ENCODE results near the gene ID2. TPM values are rescaled to one million over a fixed set of nuclear protein-coding genes. Genes with fewer than 3 reads are reported as not detected.

The ID2 gene
- total and polyA plus RNA-seq, 2 of the 13 experiments (the other 11 are each of a cell fraction or from before 2014, with no cell fraction given), result 214 to 719 TPM

DNA sequence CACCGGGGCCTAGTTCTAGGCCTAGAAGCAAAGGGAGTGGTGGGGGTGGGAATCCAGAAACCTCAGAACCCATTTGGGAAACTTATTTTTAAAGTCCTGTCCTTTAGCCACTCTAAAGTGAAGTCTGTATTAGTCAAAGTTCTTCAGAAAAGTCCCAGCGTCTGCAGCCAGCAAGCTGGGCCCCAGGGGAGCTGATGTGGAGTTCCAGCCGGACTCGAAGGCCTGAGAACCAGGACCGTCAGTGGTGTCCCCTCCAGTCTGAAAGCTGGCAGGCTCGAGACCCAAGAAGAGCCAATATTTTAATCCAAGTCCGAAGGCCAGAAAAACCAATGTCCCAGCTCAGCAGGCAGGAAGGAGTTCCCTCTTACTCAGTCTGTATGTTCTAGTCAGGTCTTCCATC is 32.4 kb downstream of the ID2 start:
- no peaks in the 10 kb centered on the region for H3K79me2 ChIP-seq (ENCODE audit: insufficient read depth, low read length)
- H3K4me1 ChIP-seq (ENCODE audit: insufficient read depth, low read length), result no peaks in the 10 kb centered on the region
- no peak overlapping the region for H3K27ac ChIP-seq (ENCODE audit: extremely low read length, insufficient read depth, low read length)
- BruUV-seq (replicated peaks), result no TSS peak
- no peak; the same call in 2 of the 3 replicates for ATAC-seq
- POLR2A ChIA-PET, result no interaction called here
- CTCF ChIA-PET (ENCODE audit: low intra/inter-chr PET ratio, low total read pairs), result no interaction called here
- no peak overlapping the region for H2AFZ ChIP-seq (ENCODE audit: low read length)
- H4K20me1 ChIP-seq (ENCODE audit: insufficient read depth, low read length), result no peaks in the 10 kb centered on the region
- no peak overlapping the region for H3K9ac ChIP-seq (ENCODE audit: insufficient read depth, low read depth, low read length)
- DNase-seq (ENCODE audit: low spot score), result no peak
- intact Hi-C loops (cut with micrococcal nuclease; ENCODE audit: unreplicated experiment), result no loop called here
- TF ChIP-seq, protein P1, sequence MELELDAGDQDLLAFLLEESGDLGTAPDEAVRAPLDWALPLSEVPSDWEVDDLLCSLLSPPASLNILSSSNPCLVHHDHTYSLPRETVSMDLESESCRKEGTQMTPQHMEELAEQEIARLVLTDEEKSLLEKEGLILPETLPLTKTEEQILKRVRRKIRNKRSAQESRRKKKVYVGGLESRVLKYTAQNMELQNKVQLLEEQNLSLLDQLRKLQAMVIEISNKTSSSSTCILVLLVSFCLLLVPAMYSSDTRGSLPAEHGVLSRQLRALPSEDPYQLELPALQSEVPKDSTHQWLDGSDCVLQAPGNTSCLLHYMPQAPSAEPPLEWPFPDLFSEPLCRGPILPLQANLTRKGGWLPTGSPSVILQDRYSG (CRISPR knock-in tag; IDR thresholded peaks at IDR 0.05), result no peak
- TF ChIP-seq GPN1 (CRISPR knock-in tag; IDR thresholded peaks at IDR 0.05; ENCODE audit: borderline replicate concordance), result no peak
- no peak for TF ChIP-seq IRF2 (CRISPR knock-in tag; IDR thresholded peaks at IDR 0.05)
- TF ChIP-seq ZFP36L2 (CRISPR knock-in tag; IDR thresholded peaks at IDR 0.05), result no peak
- no peak for TF ChIP-seq ARHGAP35 (CRISPR knock-in tag; IDR thresholded peaks at IDR 0.05; ENCODE audit: borderline replicate concordance)
- TF ChIP-seq CREM (IDR thresholded peaks at IDR 0.05), result no peak
- TF ChIP-seq CREM (CRISPR knock-in tag; IDR thresholded peaks at IDR 0.05), result no peak
- no peak for TF ChIP-seq YEATS4 (CRISPR knock-in tag; IDR thresholded peaks at IDR 0.05; ENCODE audit: borderline replicate concordance)
- no peak for TF ChIP-seq ZNF644 (CRISPR knock-in tag; IDR thresholded peaks at IDR 0.05; ENCODE audit: low read depth)
- no peak for TF ChIP-seq PRMT3 (CRISPR knock-in tag; IDR thresholded peaks at IDR 0.05; ENCODE audit: borderline replicate concordance, low read depth)
- TF ChIP-seq, protein P2, sequence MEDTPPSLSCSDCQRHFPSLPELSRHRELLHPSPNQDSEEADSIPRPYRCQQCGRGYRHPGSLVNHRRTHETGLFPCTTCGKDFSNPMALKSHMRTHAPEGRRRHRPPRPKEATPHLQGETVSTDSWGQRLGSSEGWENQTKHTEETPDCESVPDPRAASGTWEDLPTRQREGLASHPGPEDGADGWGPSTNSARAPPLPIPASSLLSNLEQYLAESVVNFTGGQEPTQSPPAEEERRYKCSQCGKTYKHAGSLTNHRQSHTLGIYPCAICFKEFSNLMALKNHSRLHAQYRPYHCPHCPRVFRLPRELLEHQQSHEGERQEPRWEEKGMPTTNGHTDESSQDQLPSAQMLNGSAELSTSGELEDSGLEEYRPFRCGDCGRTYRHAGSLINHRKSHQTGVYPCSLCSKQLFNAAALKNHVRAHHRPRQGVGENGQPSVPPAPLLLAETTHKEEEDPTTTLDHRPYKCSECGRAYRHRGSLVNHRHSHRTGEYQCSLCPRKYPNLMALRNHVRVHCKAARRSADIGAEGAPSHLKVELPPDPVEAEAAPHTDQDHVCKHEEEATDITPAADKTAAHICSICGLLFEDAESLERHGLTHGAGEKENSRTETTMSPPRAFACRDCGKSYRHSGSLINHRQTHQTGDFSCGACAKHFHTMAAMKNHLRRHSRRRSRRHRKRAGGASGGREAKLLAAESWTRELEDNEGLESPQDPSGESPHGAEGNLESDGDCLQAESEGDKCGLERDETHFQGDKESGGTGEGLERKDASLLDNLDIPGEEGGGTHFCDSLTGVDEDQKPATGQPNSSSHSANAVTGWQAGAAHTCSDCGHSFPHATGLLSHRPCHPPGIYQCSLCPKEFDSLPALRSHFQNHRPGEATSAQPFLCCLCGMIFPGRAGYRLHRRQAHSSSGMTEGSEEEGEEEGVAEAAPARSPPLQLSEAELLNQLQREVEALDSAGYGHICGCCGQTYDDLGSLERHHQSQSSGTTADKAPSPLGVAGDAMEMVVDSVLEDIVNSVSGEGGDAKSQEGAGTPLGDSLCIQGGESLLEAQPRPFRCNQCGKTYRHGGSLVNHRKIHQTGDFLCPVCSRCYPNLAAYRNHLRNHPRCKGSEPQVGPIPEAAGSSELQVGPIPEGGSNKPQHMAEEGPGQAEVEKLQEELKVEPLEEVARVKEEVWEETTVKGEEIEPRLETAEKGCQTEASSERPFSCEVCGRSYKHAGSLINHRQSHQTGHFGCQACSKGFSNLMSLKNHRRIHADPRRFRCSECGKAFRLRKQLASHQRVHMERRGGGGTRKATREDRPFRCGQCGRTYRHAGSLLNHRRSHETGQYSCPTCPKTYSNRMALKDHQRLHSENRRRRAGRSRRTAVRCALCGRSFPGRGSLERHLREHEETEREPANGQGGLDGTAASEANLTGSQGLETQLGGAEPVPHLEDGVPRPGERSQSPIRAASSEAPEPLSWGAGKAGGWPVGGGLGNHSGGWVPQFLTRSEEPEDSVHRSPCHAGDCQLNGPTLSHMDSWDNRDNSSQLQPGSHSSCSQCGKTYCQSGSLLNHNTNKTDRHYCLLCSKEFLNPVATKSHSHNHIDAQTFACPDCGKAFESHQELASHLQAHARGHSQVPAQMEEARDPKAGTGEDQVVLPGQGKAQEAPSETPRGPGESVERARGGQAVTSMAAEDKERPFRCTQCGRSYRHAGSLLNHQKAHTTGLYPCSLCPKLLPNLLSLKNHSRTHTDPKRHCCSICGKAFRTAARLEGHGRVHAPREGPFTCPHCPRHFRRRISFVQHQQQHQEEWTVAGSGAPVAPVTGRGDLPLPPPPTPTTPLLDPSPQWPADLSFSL (CRISPR knock-in tag; IDR thresholded peaks at IDR 0.05), result no peak
- TF ChIP-seq MAFG (CRISPR knock-in tag; IDR thresholded peaks at IDR 0.05), result no peak
- no peak for TF ChIP-seq ZNF343 (CRISPR knock-in tag; IDR thresholded peaks at IDR 0.05)
- no peak for TF ChIP-seq ZNF577 (CRISPR knock-in tag; IDR thresholded peaks at IDR 0.05; ENCODE audit: borderline replicate concordance, low read depth)
- no peak for TF ChIP-seq ZNF296 (CRISPR knock-in tag; conservative IDR thresholded peaks at IDR 0.05)
- TF ChIP-seq, protein P3, sequence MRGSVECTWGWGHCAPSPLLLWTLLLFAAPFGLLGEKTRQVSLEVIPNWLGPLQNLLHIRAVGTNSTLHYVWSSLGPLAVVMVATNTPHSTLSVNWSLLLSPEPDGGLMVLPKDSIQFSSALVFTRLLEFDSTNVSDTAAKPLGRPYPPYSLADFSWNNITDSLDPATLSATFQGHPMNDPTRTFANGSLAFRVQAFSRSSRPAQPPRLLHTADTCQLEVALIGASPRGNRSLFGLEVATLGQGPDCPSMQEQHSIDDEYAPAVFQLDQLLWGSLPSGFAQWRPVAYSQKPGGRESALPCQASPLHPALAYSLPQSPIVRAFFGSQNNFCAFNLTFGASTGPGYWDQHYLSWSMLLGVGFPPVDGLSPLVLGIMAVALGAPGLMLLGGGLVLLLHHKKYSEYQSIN (CRISPR knock-in tag; IDR thresholded peaks at IDR 0.05; ENCODE audit: borderline replicate concordance), result no peak
- TF ChIP-seq CEBPB (IDR thresholded peaks at IDR 0.05; ENCODE audit: borderline replicate concordance, low read depth, low read length), result no peak
- FAIRE-seq, result no peak
- in situ Hi-C loops (cut with HindIII; ENCODE audit: extremely low pct_ligation_motif_present, low pct_unique_long_range_greater_than_20kb), result no loop called here
- H3K4me3 ChIP-seq (replicated peaks in 1 of 3; ENCODE audit: insufficient read depth in 1 of 3, low read depth in 2 of 3, low read length in 3 of 3), result no peak overlapping the region
- no peaks in the 10 kb centered on the region for H3K36me3 ChIP-seq (replicated peaks in 1 of 2; ENCODE audit: control insufficient read depth in 1 of 2, insufficient read depth in 2 of 2, low read length in 2 of 2)
- peaks cover 0 to 14% of the 10 kb centered on the region in 2 experiments; a peak in 3 of 5 replicates for H3K27me3 ChIP-seq (ENCODE audit: control insufficient read depth in 1 of 2, insufficient read depth in 2 of 2, low read length in 2 of 2)
- H3K9me3 ChIP-seq (ENCODE audit: low read length), result 0 out of 2 replicates have a peak, but pooled peaks cover 6% of the 10 kb centered on the region
- WGBS (ENCODE audit: low lambda C conversion rate), result 22% methylated on average over 7 of the region's 7 CpGs
- H3K4me2 ChIP-seq (ENCODE audit: low read depth, low read length), result no peak overlapping the region

Data from HepG2 (cell line).